ENCODE measurements around the gene ZEB1. TPM values are rescaled to one million over a fixed set of nuclear protein-coding genes. Genes with fewer than 3 reads are reported as not detected.

The ZEB1 gene
- total RNA-seq, 1 donor from 2014 or later, result 24.7 TPM

GRCh38 chr10:31291123-31291522 lies 27.9 kb upstream of the ZEB1 start:
- no peaks in the 10 kb centered on the region for H3K36me3 Mint-ChIP-seq
- TF ChIP-seq, protein P1, sequence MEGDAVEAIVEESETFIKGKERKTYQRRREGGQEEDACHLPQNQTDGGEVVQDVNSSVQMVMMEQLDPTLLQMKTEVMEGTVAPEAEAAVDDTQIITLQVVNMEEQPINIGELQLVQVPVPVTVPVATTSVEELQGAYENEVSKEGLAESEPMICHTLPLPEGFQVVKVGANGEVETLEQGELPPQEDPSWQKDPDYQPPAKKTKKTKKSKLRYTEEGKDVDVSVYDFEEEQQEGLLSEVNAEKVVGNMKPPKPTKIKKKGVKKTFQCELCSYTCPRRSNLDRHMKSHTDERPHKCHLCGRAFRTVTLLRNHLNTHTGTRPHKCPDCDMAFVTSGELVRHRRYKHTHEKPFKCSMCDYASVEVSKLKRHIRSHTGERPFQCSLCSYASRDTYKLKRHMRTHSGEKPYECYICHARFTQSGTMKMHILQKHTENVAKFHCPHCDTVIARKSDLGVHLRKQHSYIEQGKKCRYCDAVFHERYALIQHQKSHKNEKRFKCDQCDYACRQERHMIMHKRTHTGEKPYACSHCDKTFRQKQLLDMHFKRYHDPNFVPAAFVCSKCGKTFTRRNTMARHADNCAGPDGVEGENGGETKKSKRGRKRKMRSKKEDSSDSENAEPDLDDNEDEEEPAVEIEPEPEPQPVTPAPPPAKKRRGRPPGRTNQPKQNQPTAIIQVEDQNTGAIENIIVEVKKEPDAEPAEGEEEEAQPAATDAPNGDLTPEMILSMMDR (IDR thresholded peaks at IDR 0.05; ENCODE audit: unreplicated experiment), result no peak
- H3K27ac Mint-ChIP-seq, result no peak overlapping the region
- no peak for DNase-seq (ENCODE audit: low spot score in 2 of 2, unreplicated experiment in 2 of 2)
- no peaks in the 10 kb centered on the region for H3K27me3 Mint-ChIP-seq (ENCODE audit: low read depth)
- peaks cover 3% of the 10 kb centered on the region for H3K9me3 Mint-ChIP-seq
- no peak overlapping the region for H3K4me3 Mint-ChIP-seq
- H3K4me1 Mint-ChIP-seq, result no peaks in the 10 kb centered on the region

GRCh38 chr10:31294558-31294957 lies 24.5 kb upstream of the ZEB1 start:
- Mint-ChIP-seq H3K27me3 (ENCODE audit: low read depth) (no peaks in the 10 kb centered on the region), H3K27ac (no peak overlapping the region), H3K4me3 (no peak overlapping the region), H3K4me1 (no peaks in the 10 kb centered on the region), H3K36me3 (no peaks in the 10 kb centered on the region), H3K9me3 (no peaks in the 10 kb centered on the region)
- DNase-seq (ENCODE audit: low spot score in 2 of 2, unreplicated experiment in 2 of 2), result no peak
- TF ChIP-seq, protein P1 (IDR thresholded peaks at IDR 0.05; ENCODE audit: unreplicated experiment), result no peak

GRCh38 chr10:31296754-31297153 lies 22.3 kb upstream of the ZEB1 start:
- peaks cover 6% of the 10 kb centered on the region for H3K9me3 Mint-ChIP-seq
- H3K27me3 Mint-ChIP-seq (ENCODE audit: low read depth), result no peaks in the 10 kb centered on the region
- no peak for DNase-seq (ENCODE audit: low spot score in 2 of 2, unreplicated experiment in 2 of 2)
- no peaks in the 10 kb centered on the region for H3K4me1 Mint-ChIP-seq
- H3K4me3 Mint-ChIP-seq, result no peak overlapping the region
- no peak overlapping the region for H3K27ac Mint-ChIP-seq
- H3K36me3 Mint-ChIP-seq, result no peaks in the 10 kb centered on the region
- TF ChIP-seq, protein P1 (IDR thresholded peaks at IDR 0.05; ENCODE audit: unreplicated experiment), result no peak

GRCh38 chr10:31299119-31299518 lies 19.9 kb upstream of the ZEB1 start:
- H3K9me3 Mint-ChIP-seq, result peaks cover 6% of the 10 kb centered on the region
- no peaks in the 10 kb centered on the region for H3K36me3 Mint-ChIP-seq
- TF ChIP-seq, protein P1 (IDR thresholded peaks at IDR 0.05; ENCODE audit: unreplicated experiment), result no peak
- no peak overlapping the region for H3K4me3 Mint-ChIP-seq
- no peak overlapping the region for H3K27ac Mint-ChIP-seq
- DNase-seq (ENCODE audit: low spot score in 2 of 2, unreplicated experiment in 2 of 2), result no peak
- no peaks in the 10 kb centered on the region for H3K4me1 Mint-ChIP-seq
- H3K27me3 Mint-ChIP-seq (ENCODE audit: low read depth), result peaks cover 3% of the 10 kb centered on the region

DNA sequence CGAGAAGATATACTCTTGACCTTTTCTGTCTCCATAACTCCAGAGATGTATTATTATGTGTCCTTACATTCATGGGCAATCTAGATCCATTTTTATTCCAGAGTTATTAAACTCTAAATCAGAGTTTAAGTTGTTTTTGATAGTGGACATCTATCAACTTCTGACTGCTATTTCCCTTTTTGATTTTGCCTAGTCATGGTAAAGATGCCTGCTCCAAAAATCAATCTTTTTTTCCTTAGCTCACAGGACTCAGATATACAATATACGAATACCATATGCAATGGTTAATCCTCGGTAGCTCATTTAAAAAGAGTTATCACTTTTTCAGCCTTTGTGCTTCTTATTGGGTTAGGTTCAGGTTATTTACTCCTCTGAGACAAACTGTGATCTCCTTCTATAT lies 15.8 kb upstream of the ZEB1 start:
- H3K9me3 Mint-ChIP-seq, result peaks cover 6% of the 10 kb centered on the region
- no peak overlapping the region for H3K4me3 Mint-ChIP-seq
- no peaks in the 10 kb centered on the region for H3K36me3 Mint-ChIP-seq
- H3K27me3 Mint-ChIP-seq (ENCODE audit: low read depth), result peaks cover 3% of the 10 kb centered on the region
- H3K4me1 Mint-ChIP-seq, result no peaks in the 10 kb centered on the region
- TF ChIP-seq, protein P1 (IDR thresholded peaks at IDR 0.05; ENCODE audit: unreplicated experiment), result no peak
- no peak for DNase-seq (ENCODE audit: low spot score in 2 of 2, unreplicated experiment in 2 of 2)
- no peak overlapping the region for H3K27ac Mint-ChIP-seq
